Measurements from ENCODE around the gene ITGA1.

ITGA1 gene

GRCh38 chr5:52977264-52977897 lies 189.7 kb downstream of the ITGA1 start:
- DNase-seq, result no peak

DNA sequence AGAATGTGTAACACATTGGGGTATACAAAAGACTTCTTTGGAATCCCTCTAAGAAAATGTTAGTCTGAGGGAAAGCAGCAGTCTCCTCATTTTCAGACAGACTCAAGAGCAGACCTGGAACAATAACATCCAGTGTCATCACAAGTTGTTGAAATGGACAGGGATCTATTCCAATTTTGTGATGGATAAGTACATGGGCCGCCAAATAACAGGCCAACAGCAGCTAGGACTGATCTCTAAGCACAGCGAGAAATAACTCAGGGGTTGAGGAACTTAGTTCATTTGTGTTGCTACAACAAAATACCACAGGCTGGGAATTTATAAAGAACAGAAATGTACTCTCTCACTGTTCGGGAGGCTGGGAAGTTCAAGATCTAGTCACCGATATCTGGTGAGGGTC lies 193.8 kb downstream of the ITGA1 start:
- no peak for DNase-seq

DNA sequence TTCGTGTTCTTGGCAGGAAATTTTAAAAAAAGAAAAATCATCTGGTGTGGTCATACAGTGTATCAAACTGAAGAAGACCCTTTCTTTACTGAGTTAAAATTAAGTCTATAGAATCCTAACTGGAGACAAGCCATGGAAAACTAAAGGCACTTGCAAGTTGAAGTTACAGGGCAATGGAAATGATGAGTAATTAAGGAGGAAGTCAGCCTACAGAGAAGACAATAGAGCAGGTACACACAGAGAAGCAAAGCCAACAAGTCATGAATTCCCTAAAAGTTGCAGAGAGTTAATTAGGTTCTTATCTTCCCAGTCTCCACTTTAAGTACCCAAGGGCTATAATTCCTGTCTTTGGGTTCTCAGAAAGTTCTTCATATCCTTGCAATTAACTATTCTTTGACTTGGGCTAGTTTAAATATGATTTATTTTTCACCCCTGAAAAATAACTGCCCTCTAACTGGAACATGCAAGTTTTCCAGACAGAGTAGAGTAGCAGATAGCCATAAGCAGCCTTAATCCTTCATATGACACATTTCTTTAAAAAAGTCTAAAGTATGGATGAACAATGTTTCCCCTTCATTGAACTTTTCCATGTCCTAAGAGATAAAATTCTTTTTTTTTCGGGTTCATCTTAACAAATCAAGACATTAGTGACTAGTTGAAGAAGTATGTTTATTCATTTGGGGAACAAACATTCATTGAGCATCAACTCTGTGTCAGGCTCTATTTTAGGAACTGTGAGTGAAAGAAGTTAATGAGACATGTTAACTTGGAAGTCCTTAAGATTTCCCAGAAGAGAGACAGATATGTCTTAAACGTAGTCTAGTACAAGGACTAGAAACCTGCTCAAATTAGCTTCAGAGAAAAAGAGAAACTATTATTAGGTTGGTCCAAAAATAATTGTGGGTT lies 196.3 kb downstream of the ITGA1 start:
- DNase-seq, result no peak

DNA sequence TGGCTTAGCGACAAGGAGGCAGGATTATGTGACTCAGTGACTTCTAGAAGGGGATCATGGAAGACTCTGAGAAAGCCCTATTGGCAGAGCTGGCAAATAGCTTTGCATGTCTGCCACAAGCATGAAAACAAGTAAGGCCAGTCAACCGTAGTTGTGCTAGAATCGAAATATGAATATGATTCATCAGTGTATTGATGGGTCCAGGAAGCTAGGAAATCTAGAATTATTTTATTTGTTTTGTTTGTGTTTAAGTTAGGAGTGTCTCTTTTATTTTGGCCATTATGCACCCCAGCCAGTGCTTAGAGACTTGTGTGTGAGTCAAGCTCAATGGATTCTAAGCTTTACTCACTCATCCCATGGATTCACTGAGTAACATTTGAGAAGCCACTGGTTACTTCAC lies 197.6 kb downstream of the ITGA1 start:
- no peak for DNase-seq

DNA sequence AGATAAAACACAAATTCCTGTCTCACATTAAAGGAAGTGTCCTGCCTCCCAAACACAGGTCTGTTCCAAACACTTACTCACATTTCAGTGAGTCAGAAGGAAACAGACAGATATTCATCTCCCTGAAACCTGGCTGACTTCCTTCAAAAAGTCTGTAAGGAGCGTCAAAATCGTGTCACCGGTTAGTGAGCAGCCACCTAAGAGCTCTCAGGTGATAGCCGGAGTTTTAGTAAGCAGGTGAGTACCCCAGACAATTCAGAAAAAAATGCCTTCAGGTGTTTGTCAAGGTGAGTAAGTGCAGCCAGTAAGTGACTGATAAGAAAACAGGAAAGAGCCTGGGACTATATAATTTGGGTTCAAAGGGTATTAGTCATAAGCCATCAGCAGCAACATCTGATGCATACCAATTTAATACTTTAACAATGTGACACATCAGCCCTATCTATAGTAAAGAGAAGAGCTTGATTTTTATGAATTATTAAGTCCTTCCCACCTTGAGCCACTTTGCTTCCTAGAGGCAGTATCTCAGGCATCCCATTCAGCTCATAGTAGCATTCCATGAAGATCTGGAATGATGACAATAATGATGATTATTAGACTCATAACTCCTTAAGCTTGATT lies 200.1 kb downstream of the ITGA1 start:
- no peak for DNase-seq

- no peak for DNase-seq
Observed at GRCh38 chr5:52988335-52989024, 200.8 kb downstream of the ITGA1 start.

DNA sequence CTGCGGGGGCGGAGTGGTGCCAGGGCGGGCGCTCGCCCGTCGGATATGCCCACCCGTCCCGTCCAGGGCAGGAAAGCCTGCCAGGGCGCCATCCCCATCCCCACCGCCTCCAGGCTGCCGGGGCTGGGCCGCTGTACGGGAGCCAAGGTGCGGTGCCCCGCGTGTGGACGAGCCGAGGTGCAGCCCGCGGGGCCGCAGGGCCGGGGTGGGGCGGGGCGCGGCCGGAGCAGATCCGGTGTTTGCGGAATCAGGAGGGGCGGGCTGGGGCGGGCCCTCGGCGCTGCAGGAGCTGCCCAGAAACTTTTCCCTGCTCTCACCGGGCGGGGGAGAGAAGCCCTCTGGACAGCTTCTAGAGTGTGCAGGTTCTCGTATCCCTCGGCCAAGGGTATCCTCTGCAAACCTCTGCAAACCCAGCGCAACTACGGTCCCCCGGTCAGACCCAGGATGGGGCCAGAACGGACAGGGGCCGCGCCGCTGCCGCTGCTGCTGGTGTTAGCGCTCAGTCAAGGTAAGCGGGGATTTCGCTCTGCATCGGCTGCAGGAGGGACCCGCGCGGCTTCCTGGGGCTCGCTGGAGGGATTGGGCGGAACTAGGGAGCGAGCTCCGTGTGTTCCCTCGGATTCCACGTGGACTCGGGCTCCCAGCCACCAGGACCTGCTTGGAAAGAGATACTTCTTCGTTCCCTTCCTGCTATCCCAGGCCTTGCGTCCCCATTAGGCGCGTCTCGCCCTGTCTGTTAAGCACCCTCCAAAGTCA lies 201.5 kb downstream of the ITGA1 start, which contains the start of gene ITGA2:
Gene ITGA2 (plus strand): TSS at position 328 of the 756 bp plus-strand sequence. CDS start 117 bp downstream, at position 445.
- DNase-seq, result peak; percentile 18

GRCh38 chr5:52989781-52990527 lies 202.2 kb downstream of the ITGA1 start:
- DNase-seq, result peak; percentile 25

DNA sequence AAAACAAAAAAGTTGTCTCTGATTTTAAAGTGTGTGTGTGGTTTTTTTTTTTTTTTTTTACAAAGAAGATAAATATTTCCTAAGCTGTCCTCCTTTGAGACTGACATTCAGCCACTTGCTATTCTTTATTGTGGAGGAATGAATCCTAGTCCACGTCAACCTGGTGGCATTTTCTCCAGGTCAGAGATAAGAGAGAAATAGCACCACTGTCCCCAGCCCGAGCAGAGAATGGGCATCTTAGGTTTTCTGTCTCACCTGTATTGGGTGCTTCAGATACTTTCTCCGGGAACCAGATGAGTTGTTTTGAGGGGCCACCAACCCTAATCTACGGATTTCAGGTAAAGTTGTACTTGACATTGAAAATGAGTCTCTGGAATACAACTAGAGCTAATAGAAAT lies 202.8 kb downstream of the ITGA1 start:
- no peak for DNase-seq

DNA sequence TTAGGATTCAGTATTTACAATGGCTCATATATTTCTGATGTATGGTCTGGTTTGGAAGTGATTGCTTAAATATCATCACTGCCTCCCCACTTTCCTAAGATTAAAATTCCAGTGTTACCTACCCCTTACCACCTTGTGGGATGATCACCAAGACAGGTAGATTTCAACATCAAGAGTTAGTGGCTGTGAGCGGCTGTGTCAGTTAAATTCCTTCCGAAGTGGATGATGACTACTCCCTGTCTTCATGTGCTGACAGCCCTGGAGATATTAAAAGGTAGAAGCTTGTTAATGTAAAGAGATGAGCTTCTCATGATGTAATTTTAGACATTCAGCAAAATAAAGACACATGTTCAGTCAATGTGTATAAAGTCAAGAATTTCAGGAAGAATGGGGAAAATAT lies 205.7 kb downstream of the ITGA1 start:
- no peak for DNase-seq

- no peak for DNase-seq
Observed at GRCh38 chr5:52994266-52994665, 206.6 kb downstream of the ITGA1 start.

DNA sequence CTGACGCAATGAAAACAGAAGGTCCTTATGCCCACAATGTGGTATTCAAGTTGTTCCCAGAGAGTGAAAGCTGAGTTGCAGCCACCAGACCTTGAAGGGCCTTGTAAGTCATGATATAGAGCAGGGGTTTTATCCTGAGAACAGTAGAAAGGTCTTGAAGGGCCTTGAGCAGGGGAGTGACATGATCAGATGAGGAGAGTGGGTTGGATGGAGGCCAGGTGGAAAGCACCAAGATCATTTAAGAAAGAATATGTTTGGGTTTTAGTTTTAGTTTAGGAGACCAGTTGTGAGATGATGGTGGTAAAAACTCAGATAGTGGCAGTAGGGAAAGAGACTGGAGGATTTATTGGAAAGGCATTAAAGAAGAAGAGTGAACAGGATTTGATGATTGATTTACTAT lies 207.4 kb downstream of the ITGA1 start:
- DNase-seq, result no peak

GRCh38 chr5:52995914-52996313 lies 208.2 kb downstream of the ITGA1 start:
- no peak for DNase-seq

DNA sequence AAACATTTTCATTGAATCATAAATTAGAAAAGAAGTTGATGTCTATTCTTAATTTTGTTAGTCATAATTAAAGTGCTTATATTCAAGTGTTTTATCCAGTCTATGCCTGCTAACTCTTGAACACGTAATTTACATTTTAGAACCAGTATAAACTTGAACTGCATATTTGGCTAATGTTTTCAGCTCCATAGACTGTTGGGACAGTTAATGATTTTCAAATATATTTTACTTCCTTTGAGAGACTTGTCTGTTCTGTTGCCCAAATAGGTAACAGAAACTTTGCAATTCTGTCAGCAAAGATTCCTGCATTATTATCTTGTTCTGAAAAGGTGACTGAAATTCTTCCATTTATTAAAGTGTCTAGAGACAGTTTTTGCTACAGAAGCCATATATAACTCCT lies 209.3 kb downstream of the ITGA1 start:
- DNase-seq, result no peak

- no peak for DNase-seq
Observed at GRCh38 chr5:52997424-52997823, 209.7 kb downstream of the ITGA1 start.

- no peak for DNase-seq
Observed at GRCh38 chr5:52998552-52999313, 211.0 kb downstream of the ITGA1 start.

DNA sequence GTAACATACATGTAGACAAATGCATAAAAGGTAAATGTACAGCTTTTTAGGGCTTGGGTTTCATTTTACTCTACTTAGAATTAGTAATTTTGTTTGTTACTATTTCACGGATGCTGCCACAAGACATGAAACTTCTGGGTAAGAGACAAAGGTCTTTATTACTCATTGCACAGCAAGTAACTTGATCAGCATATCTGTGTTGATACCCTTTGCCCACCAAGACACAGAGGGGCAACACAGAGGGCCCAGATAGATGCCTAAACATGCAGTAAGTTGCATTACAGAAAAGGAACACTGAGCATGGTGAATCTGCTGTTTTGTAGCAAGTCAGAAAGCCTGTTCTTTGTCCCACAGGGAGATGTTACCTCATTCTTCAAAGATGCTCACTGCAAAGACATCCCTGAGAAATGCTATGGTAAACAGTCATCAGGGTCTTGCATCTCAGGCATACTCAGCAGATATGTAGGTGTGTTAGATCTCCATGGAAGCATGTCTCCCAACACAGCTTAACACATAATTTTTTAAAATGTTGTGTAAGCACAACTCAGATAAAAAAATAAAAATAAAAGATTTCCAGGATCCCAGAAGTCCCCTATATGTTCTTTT lies 211.7 kb downstream of the ITGA1 start:
- DNase-seq, result no peak

DNA sequence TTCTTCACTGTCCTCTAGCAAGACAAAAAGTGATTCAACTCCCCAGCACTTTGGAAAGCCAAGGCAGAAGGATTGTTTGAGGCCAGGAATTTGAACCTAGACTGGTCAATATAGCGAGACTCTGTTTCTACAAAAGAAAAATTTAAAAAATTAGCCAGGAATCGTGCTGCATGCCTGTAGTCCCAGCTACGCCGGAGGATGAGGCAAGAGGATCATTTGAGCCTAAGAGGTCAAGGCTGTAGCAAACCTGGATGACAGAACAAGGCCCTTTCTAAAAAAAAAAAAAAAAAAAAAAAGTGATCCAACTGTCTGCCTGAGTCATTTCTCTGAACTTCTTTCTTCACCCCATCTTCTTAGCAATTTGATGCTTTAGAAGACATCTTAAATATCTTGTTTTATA lies 213.8 kb downstream of the ITGA1 start:
- DNase-seq, result no peak

GRCh38 chr5:53002491-53002890 lies 214.8 kb downstream of the ITGA1 start:
- DNase-seq, result no peak

DNA sequence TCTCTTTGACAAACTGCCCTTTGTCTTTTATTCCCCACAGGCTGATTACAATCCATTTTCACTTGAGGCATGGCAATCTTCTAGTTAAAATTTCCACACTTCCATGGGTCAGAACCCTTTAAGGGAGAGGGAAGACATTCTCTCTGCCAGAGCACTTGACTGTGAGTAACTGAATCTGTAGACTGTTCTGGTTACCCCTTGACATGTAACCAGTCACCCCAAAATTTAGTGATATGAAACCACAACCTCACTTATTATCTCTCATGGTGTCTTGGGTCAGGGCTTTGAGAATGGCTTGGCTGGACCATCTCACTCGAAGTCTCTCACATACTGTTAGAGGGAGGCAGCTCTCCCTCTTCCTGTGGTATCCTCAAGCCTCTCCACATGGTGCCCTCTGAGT lies 215.4 kb downstream of the ITGA1 start:
- no peak for DNase-seq

Data from activated naive CD4-positive, alpha-beta T cell treated with Interleukin-2 at 50 U/mL for 16 hours (primary cell).